Activated CD8-positive, alpha-beta T cell treated with anti-CD3 and anti-CD28 coated beads for 36 hours (primary cell): ENCODE data around the gene IL37. TPM values are rescaled to one million over a fixed set of nuclear protein-coding genes. Genes with fewer than 3 reads are reported as not detected.

Experiments used
- ATAC-seq: fragments of 200-7000 bp; cut with Tn5 transposase; one replicate; pipeline ENCODE4 v1.10.0; 2021; ENCODE audit warnings: mild to moderate bottlenecking, moderate library complexity
- CTCF ChIA-PET: fragments of 350-600 bp; sonication (Branson Sonifier 250); formaldehyde crosslinking; loops from one replicate; lab custom pipeline; 2021; ENCODE audit warnings: antibody characterized with exemption; lab: Charles Lee
- POLR2A ChIA-PET: fragments of 350-600 bp; sonication (Branson Sonifier 250); formaldehyde crosslinking; loops from one replicate; lab custom pipeline; 2021; ENCODE audit warnings: antibody characterized with exemption; lab: Charles Lee
- DNase-seq: peaks from one replicate; pipeline ENCODE4 v3.0.0-alpha.2; 2020
- H3K27ac Mint-ChIP-seq: one replicate; pipeline ENCODE4 v1.8.0; 2021; ENCODE audit warnings: mild to moderate bottlenecking, mixed read lengths
- H3K27me3 Mint-ChIP-seq: one replicate; pipeline ENCODE4 v1.8.0; 2021; ENCODE audit warnings: mixed read lengths
- H3K36me3 Mint-ChIP-seq: one replicate; pipeline ENCODE4 v1.8.0; 2021; ENCODE audit warnings: low read depth, mixed read lengths
- H3K4me1 Mint-ChIP-seq: one replicate; pipeline ENCODE4 v1.8.0; 2021; ENCODE audit warnings: low read depth, mixed read lengths
- H3K4me3 Mint-ChIP-seq: one replicate; pipeline ENCODE4 v1.8.0; 2021; ENCODE audit warnings: mild to moderate bottlenecking, moderate library complexity, mixed read lengths
- H3K9me3 Mint-ChIP-seq: one replicate; pipeline ENCODE4 v1.8.0; 2021; ENCODE audit warnings: mixed read lengths
- CTCF ChIP-seq: fragments of 200-600 bp; IDR thresholded peaks from one replicate; pipeline ENCODE4 v1.8.0; 2022; ENCODE audit warnings: antibody characterized with exemption, mild to moderate bottlenecking
- intact Hi-C: fragments of 100-400 bp; cut with micrococcal nuclease; formaldehyde crosslinking; loops from one replicate; pipeline ENCODE4 v1.10.0; 2022
- total RNA-seq, 2 experiments: library from RNA; stranded (reverse); gene quantifications; one replicate each; pipeline ENCODE4 v1.2.3, GENCODE V29; 2021

Gene IL37
- total RNA-seq, 2 experiments from 2014 or later = not detected

- peaks cover 11% of the 10 kb centered on the region for H3K4me1 Mint-ChIP-seq
- no peaks in the 10 kb centered on the region for H3K27me3 Mint-ChIP-seq
- TF ChIP-seq CTCF = no peak
- no peaks in the 10 kb centered on the region for H3K36me3 Mint-ChIP-seq
- POLR2A ChIA-PET = interaction anchor here (2.6 kb wide), 1 partner anchor 30 kb away, joined by 6 read pairs; no protein-coding TSS in a partner anchor
- intact Hi-C loops = no loop called here
- no peak overlapping the region for H3K4me3 Mint-ChIP-seq
- no peak for DNase-seq
- no peak overlapping the region for H3K27ac Mint-ChIP-seq
- CTCF ChIA-PET = interaction anchor here (0.8 to 3.9 kb wide), 22 partner anchors 7 to 259 kb away, joined by 3 to 102 read pairs (median 10); partner anchors contain the start of gene IL37
- H3K9me3 Mint-ChIP-seq = no peaks in the 10 kb centered on the region
- no peak for ATAC-seq
Observed at GRCh38 chr2:112886291-112886690, 24.7 kb upstream of the IL37 start.

- no peak for TF ChIP-seq CTCF
- ChIA-PET POLR2A (no interaction called here), CTCF (interaction anchor here (3.9 kb wide), 1 partner anchor 139 kb away, joined by 102 read pairs; no protein-coding TSS in a partner anchor)
- ATAC-seq (no peak), DNase-seq (no peak)
- intact Hi-C loops = no loop called here
- no peak overlapping the region for H3K4me3 Mint-ChIP-seq
- H3K4me1 Mint-ChIP-seq = peaks cover 8% of the 10 kb centered on the region
- no peaks in the 10 kb centered on the region for H3K9me3 Mint-ChIP-seq
- H3K36me3 Mint-ChIP-seq = no peaks in the 10 kb centered on the region
- no peaks in the 10 kb centered on the region for H3K27me3 Mint-ChIP-seq
- no peak overlapping the region for H3K27ac Mint-ChIP-seq
Observed at GRCh38 chr2:112887964-112888749, 22.8 kb upstream of the IL37 start.

- no peaks in the 10 kb centered on the region for H3K9me3 Mint-ChIP-seq
- ChIA-PET POLR2A (no interaction called here), CTCF (interaction anchor here (1.1 to 1.8 kb wide), 3 partner anchors 11 to 51 kb away, joined by 3 to 5 read pairs (median 5); no protein-coding TSS in a partner anchor)
- H3K4me1 Mint-ChIP-seq = peaks cover 4% of the 10 kb centered on the region
- no peak overlapping the region for H3K27ac Mint-ChIP-seq
- no peak for TF ChIP-seq CTCF
- H3K36me3 Mint-ChIP-seq = no peaks in the 10 kb centered on the region
- intact Hi-C loops = no loop called here
- no peak for DNase-seq
- no peaks in the 10 kb centered on the region for H3K27me3 Mint-ChIP-seq
- H3K4me3 Mint-ChIP-seq = no peak overlapping the region
- no peak for ATAC-seq
Observed at GRCh38 chr2:112889976-112890375, 21.0 kb upstream of the IL37 start.

GRCh38 chr2:112891385-112891831 is 19.6 kb upstream of the IL37 start:
- intact Hi-C loops = no loop called here
- no peak overlapping the region for H3K27ac Mint-ChIP-seq
- no peaks in the 10 kb centered on the region for H3K27me3 Mint-ChIP-seq
- no peaks in the 10 kb centered on the region for H3K9me3 Mint-ChIP-seq
- ChIA-PET CTCF (interaction anchor here (0.7 to 2.1 kb wide), 3 partner anchors 9 to 51 kb away, joined by 3 to 5 read pairs (median 3); no protein-coding TSS in a partner anchor), POLR2A (no interaction called here)
- ATAC-seq = no peak
- TF ChIP-seq CTCF = no peak
- H3K4me3 Mint-ChIP-seq = no peak overlapping the region
- DNase-seq = no peak
- H3K4me1 Mint-ChIP-seq = no peaks in the 10 kb centered on the region
- H3K36me3 Mint-ChIP-seq = no peaks in the 10 kb centered on the region

GRCh38 chr2:112893752-112894151 is 17.2 kb upstream of the IL37 start:
- Mint-ChIP-seq H3K9me3 (no peaks in the 10 kb centered on the region), H3K27me3 (peaks cover 2% of the 10 kb centered on the region), H3K36me3 (no peaks in the 10 kb centered on the region), H3K4me3 (no peak overlapping the region), H3K27ac (no peak overlapping the region), H3K4me1 (no peaks in the 10 kb centered on the region)
- DNase-seq (no peak), ATAC-seq (no peak)
- CTCF ChIA-PET = interaction anchor here (2.1 to 2.3 kb wide), 2 partner anchors 8 to 48 kb away, joined by 10 to 12 read pairs; no protein-coding TSS in a partner anchor
- intact Hi-C loops = no loop called here
- no peak for TF ChIP-seq CTCF
- POLR2A ChIA-PET = interaction anchor here (1.2 kb wide), 1 partner anchor 17 kb away, joined by 3 read pairs; no protein-coding TSS in a partner anchor
